ACHN (cell line): ENCODE results near the gene DUSP18.

Experiments
- DNase-seq: peaks from one replicate; pipeline ENCODE4 v3.0.0-alpha.2; 2015
- in situ Hi-C: cut with HindIII; loops from 2 replicates; pipeline ENCODE4 v1.10.0; 2017; ENCODE audit warnings: low sequenced_read_pairs, low pct_ligation_motif_present, low pct_unique_long_range_greater_than_20kb

Gene DUSP18

GRCh38 chr22:30614268-30614667 is 53.4 kb downstream of the DUSP18 start:
- in situ Hi-C loops = no loop called here
- no peak for DNase-seq

DNA sequence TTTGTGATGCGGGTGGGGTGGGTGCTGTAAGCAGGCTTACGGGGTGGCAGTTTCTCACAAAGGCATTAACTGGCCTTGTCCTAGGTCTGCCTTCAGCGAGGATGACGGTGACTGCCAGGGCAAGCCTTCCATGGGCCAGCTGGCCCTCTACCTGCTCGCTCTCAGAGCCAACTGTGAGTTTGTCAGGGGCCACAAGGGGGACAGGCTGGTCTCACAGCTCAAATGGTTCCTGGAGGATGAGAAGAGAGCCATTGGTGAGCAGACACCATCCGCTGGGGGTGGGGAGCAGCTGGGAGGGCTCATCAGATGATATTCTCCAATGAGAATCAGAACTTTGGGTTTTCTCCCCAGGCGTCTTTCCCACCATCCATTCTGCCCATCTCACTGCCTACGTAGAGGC is 54.9 kb downstream of the DUSP18 start:
- in situ Hi-C loops = no loop called here
- no peak for DNase-seq
